ENCODE results near the gene STK11IP.

STK11IP gene

GRCh38 chr2:219581346-219581745 is 16.3 kb upstream of the STK11IP start:
- DNase-seq (ENCODE audit: low read depth in 2 of 2), result no peak

- no peak for DNase-seq (ENCODE audit: low read depth in 2 of 2)
Observed at GRCh38 chr2:219591091-219591490, 6.6 kb upstream of the STK11IP start.

DNA sequence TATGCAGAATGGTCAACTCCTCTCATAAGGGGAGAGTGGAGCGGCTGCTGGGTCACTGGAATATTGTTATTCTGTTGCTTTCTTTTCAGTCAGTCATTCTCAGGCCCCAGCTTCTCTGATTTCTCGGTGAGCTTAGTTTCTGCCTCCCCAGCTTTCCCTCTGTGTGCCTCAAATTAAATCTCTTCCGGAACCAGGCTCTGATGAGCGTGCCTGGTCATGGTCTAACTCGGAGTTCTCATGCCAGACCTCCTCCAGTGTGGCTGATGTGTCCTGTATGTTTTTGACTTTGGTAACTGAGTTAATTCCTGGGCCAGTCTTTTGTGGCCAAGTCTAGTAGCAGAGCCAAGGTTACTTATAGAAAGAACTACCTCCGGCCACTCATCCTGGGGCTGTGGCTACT is 4.9 kb upstream of the STK11IP start:
- DNase-seq (ENCODE audit: low read depth in 2 of 2), result no peak

DNA sequence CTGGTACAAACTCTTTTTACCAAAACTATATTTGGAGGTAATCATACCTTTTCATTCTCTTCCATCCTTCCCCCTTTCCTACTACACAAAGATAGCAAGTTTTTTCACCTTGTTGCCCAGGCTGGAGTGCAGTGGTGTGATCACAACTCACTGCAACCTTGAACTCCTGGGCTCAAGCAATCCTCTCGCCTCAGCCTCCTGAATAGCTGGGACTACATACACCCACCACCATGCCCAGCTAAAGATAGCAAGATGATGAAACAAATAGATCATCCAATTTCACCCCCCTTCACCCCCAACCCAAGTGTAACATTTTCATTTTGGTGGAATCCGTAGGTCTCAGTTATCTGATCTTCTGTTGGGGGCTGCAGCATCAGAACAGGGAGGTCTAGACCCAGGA is 4.5 kb upstream of the STK11IP start:
- DNase-seq (ENCODE audit: low read depth in 2 of 2), result no peak

- DNase-seq (ENCODE audit: low read depth in 2 of 2), result no peak
Observed at GRCh38 chr2:219595256-219595655, 2.4 kb upstream of the STK11IP start.

DNA sequence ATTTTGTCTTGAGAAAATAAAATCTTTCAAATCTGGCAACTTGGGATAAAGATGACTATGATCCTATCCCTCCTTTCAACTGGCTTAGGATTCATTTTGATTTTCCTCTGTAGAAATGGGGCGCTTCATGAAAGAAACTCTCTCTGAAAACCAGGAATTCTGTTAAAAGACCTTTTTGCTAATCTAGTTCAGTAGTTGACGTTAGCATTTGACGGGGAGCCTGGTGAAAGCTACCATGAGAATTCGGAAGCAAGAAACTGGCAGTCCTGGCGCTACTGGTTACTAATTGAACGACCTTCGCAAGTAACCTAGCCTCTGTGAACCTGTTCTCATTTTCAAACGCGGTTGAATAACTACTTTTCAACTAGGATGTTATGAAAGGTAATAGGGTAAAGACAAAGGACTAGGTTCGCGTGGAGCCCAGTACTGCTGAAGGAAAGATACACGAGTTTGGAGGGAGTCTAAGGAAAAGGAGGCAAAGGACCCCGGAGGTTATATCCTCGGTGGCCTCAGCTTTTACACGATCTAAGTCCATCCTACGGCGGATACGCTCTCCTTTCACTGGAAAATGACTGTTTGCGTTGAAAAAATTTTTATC is 604 bp upstream of the STK11IP start:
- DNase-seq (ENCODE audit: low read depth in 2 of 2), result no peak

GRCh38 chr2:219598308-219599078 is 836 bp downstream of the STK11IP start:
- DNase-seq (ENCODE audit: low read depth in 2 of 2), result no peak

DNA sequence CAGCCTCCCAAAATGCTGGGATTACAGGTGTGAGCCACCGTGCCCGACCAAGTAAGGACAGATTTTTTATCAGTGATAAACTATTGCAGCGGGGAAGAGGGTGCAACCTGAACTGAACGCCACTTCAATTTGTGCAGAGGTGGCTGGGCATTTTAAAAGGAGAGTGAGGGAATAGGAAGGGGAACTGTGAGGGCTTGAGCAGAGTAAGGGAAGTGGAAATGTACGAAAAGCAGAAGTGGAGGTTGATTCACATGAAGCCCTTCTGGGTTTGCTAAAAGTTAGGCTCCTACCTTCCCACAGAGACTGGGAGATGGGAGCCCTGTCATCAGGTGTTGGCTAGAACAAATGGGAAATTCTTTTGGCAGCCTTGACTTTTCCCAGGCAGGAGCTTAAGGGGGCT is 6.1 kb downstream of the STK11IP start:
- no peak for DNase-seq (ENCODE audit: low read depth in 2 of 2)

DNA sequence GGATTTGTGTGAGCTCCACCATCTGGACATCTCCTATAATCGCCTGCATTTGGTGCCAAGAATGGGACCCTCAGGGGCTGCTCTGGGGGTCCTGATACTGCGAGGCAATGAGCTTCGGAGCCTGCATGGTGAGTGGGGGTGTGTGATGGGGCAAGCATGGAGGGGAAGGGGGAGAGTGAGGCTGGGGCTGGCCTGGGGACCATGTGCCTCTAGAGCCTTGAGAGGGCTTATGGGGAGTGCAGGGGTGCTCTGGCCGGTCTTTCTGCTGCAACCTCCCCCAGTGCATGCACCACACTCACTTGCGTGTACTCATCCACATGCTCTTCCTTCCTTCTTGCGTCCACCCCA is 7.9 kb downstream of the STK11IP start:
- no peak for DNase-seq (ENCODE audit: low read depth in 2 of 2)

DNA sequence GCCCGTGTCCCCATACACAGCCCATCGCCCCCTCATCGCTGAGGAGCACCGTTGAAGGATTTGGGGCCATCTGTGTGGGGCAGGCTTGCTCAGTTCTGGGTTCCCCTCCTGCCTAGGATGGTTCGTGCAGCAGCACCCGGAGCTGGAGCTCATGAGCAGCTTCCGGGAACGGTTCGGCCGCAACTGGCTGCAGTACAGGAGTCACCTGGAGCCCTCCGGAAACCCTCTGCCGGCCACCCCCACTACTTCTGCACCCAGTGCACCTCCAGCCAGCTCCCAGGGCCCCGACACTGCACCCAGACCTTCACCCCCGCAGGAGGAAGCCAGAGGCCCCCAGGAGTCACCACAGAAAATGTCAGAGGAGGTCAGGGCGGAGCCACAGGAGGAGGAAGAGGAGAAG is 10.3 kb downstream of the STK11IP start:
- no peak for DNase-seq (ENCODE audit: low read depth in 2 of 2)

DNA sequence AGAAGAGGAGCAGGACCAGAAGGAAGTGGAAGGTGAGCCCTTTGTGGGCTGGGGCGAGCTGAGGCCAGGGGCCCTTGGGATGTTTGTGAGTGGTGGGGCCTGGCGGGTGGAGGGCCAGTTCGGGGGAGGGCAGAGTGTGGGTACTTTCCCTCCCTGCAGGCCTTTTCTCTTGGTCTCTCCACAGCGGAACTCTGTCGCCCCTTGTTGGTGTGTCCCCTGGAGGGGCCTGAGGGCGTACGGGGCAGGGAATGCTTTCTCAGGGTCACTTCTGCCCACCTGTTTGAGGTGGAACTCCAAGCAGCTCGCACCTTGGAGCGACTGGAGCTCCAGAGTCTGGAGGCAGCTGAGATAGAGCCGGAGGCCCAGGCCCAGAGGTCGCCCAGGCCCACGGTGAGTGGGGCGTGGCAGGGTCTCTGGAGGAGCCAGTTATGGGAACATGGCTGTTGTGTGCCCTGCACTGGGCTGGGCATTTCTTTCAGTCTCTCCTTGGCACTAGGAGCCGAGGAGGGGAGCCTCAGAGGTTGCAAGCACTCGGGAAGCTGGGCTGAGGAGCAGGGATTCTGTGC is 10.8 kb downstream of the STK11IP start:
- no peak for DNase-seq (ENCODE audit: low read depth in 2 of 2)

GRCh38 chr2:219609149-219609750 is 11.6 kb downstream of the STK11IP start:
- DNase-seq (ENCODE audit: low read depth in 2 of 2), result no peak

- DNase-seq (ENCODE audit: low read depth in 2 of 2), result no peak
Observed at GRCh38 chr2:219611306-219611705, 13.6 kb downstream of the STK11IP start.

- DNase-seq (ENCODE audit: low read depth in 2 of 2), result no peak
Observed at GRCh38 chr2:219611866-219612576, 14.4 kb downstream of the STK11IP start.

GRCh38 chr2:219612577-219613286 is 15.1 kb downstream of the STK11IP start:
- DNase-seq (ENCODE audit: low read depth in 2 of 2), result no peak

- DNase-seq (ENCODE audit: low read depth in 2 of 2), result no peak
Observed at GRCh38 chr2:219613461-219614070, 15.9 kb downstream of the STK11IP start.

- no peak for DNase-seq (ENCODE audit: low read depth in 2 of 2)
Observed at GRCh38 chr2:219614076-219614860, 16.6 kb downstream of the STK11IP start.

DNA sequence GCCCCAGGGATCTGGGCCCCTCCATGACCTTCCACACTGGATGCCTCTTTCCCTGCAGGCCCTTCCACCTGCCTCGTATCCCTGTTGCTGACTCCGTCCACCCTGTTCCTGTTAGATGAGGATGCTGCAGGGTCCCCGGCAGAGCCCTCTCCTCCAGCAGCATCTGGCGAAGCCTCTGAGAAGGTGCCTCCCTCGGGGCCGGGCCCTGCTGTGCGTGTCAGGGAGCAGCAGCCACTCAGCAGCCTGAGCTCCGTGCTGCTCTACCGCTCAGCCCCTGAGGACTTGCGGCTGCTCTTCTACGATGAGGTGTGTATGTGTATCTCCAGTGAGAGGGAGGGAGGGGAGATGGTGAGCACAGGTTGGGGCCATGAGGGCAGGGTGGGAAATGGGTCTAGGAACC is 17.4 kb downstream of the STK11IP start:
- no peak for DNase-seq (ENCODE audit: low read depth in 2 of 2)

- no peak for DNase-seq (ENCODE audit: low read depth in 2 of 2)
Observed at GRCh38 chr2:219615894-219616293, 18.2 kb downstream of the STK11IP start.

GRCh38 chr2:219616550-219616949 is 18.9 kb downstream of the STK11IP start:
- DNase-seq (ENCODE audit: low read depth in 2 of 2), result no peak

DNA sequence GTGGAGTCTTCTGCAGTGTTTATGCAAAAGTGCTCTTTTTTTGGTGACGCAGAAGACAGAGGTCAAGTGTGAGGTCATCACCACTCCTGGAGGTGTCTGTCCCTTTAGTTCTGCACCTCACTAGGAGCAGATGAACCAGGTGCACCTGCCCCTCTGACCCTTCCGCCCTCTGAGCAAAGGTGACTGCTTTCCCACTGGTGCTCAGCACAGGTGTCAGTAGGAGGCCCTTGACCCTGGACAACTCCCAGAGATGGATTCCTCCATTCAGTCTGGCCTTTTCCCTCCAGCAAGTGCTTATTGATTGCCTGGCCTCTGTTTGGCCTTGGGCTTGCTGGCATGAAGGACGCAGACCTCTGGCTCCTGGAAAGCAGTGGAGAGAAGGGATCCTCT is 21.1 kb downstream of the STK11IP start:
- DNase-seq (ENCODE audit: low read depth in 2 of 2), result no peak
